Stimulated activated CD8-positive, alpha-beta memory T cell treated with anti-CD3 and anti-CD28 coated beads, Interleukin-12 subunit alpha, Interleukin-12 subunit beta, amount 100 ng/mL, for 24 hours (primary cell): ENCODE data around the gene HYOU1.
A peak's percentile ranks its signal among the peaks of the same experiment; 100 is the strongest.
"Not testable (repeated sequence)": the region's sequence is repeated elsewhere in the genome, so short reads cannot be mapped to it uniquely, and the experiment has no call there.

ENCODE experiments used
- DNase-seq: peaks from one replicate; pipeline ENCODE4 v3.0.0-alpha.2; 2020; ENCODE audit errors: extremely low read depth

Gene HYOU1

DNA sequence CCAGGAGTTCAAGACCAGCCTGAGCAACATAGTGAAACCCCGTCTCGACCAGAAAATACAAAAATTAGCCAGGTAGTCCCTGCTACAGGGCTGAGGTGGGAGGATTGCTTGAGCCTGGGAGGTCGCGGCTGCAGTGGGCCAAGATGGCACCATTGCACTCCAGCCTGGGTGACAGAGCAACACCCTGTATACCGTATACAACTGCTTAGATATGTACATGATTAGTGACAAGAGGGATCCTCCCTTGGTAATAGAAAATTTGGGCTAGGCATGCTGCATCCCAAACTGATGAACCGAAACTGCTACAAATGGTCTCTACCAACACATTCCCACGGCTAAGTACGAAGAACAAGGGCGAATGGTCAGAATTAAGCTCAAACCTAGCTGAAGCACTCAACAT lies 14.1 kb downstream of the HYOU1 start:
- no peak for DNase-seq

DNA sequence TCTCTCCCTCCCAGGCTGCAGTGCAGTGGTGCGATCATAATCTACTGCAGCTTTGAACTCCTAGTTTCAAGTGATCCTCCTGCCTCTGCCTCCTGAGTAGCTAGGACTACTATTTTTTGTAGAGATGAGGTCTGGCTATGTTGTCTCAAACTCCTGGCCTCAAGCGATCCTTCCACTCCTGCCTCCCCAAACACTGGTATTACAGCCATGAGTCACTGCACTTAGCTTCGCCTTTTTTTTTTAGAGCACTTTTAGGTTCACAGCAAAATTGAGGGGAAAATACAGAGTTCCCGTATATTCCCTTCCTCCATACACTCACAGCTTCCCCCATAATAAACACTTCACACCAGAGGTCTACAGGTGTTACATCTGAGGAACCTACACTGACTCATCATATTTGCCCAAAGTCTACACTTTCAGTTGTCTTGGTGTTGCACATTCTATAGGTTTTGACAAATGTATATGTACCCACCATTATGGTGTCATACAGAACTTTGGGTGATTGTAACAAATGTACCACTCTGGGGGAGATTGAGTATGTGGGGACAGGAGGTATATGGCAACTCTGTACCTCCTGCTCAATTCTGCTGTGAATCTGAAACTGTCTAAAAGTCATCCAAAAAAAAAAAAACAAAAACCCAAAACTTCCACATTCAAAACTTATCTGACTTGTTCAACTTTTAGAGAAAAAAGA lies 15.0 kb downstream of the HYOU1 start:
- DNase-seq, result no peak

DNA sequence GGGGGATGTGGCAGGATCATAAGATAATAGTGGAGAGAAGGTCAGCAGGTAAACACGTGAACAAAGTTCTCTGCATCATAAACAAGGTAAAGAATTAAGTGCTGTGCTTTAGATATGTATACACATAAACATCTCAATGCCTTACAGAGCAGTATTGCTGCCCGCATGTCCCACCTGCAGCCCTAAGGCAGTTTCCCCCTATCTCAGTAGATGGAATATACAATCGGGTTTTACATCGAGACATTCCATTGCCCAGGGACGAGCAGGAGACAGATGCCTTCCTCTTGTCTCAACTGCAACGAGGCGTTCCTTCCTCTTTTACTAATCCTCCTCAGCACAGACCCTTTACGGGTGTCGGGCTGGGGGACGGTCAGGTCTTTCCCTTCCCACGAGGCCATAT lies 17.5 kb downstream of the HYOU1 start:
- not testable (repeated sequence) for DNase-seq

DNA sequence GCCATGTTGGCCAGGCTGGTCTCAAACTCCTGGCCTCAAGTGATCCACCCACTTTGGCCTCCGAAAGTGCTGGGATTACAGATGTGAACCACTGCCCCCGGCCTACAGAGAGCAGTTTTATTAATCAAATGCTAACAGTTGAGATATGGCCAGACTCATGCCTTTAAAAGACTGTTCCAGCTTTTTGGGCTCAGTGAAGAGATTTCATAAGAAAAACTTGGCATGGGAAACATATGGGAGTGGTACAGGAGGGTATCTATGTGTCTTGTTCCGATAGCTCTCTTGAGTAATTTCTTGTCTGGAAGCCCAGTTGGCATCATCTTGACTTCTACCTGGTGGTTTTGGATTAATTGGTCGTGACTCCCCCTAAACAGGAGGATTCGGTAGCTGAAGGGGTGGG lies 18.1 kb downstream of the HYOU1 start:
- DNase-seq, result no peak

DNA sequence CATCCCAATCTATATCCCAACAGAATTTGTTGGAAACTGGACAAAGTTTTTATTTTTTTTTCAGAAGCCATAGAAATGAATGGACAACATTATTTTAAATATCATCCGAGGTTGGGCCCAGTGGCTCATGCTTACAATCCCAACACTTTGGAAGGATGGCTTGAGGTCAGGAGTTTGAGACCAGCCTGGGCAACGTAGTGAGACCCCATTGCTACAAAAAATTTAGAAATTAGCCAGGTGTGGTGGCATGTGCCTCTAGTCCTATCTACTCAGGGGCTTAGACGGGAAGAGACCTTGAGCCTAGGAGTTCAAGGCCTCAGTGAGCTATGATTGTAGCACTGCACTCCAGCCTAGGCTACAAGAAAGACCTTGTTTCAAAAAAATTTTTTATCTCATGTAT lies 22.2 kb downstream of the HYOU1 start:
- DNase-seq, result no peak

DNA sequence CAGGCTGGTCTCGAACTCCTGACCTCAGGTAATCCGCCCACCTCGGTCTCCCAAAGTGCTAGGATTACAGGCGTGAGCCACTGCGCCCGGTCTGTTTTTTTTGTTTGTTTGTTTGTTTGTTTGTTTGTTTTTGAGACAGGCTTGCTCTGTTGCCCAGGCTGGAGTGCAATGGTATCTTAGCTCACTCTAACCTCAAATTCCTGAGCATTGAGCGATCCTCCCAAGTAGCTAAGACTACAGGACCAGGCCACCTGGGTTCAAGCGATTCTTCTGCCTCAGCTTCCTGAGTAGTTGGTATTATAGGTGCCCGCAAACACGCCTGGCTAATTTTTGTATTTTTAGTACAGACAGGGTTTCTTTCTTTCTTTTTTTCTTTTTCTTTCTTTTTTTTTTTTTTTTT lies 23.6 kb downstream of the HYOU1 start:
- DNase-seq, result not testable (repeated sequence)

DNA sequence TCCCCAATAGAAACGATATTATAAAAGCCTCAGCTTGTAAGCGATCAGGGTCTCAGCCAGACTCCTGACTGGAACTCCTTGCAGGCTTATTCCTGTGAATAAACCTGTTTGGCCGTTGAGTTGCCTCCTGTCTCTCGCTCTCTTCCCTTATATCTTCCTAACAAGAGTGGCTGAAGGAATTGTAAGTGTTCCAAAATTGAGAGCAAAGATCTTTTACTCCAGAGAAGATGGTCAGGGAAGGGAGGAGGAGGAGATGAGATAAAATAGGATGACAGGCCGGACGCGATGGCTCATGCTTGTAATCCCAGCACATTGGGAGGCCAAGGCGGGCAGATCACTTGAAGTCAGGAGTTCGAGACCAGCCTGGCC lies 25.1 kb downstream of the HYOU1 start:
- no peak for DNase-seq

DNA sequence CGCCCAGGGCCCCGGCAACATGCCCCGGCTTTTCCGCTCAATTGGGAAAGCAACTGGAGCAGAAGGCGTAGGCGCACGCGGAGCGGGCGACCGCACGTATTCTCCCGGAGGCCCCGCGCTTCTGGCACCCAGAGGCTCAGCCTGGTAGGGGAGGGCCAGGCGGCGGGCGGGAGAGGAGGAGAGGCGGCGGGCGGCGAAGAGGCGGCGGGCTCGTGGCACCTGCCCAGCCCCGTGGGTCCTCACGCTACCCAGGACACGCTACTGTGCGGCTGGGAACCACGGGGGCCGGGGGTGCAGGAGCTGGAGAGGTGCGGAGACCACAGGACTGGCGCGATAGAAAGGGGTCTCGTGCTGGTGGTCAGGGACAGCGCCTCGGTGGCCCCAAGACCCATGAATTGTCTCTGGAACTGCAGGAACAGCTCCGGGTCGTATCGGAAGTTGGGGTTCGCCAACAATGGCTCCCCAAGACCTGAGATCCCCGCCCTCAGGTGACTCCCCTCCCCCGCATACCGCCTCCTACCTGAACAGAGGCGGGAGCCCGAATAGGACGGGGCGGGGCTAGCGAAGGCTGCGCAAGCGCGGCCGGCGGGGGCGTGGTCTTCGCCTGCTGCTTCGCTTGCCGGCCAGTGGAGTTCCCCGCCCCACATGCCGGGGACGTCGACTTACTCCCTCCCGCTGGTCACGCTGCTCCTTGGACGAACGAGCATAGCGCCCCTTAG lies 26.5 kb downstream of the HYOU1 start, which contains the start of gene SLC37A4:
TSS of gene SLC37A4 (minus strand) at position 549 of the 719 bp plus-strand sequence.
- peak; percentile 98 for DNase-seq

DNA sequence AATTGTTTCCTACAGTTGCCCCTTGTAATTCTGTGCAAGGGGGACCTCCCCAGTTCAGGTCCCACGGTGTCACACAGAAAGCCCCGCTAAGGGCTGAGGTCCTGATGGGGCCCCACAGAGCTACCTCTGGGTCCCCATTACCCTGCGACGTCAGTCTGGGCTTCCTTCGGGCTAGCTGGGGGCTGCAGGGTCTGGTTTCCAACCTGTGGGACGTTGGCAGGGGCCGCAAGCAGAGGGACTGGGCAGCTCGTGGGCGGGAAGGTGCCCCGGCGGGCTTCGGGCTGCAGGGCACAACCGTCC lies 27.0 kb downstream of the HYOU1 start:
- DNase-seq, result no peak

DNA sequence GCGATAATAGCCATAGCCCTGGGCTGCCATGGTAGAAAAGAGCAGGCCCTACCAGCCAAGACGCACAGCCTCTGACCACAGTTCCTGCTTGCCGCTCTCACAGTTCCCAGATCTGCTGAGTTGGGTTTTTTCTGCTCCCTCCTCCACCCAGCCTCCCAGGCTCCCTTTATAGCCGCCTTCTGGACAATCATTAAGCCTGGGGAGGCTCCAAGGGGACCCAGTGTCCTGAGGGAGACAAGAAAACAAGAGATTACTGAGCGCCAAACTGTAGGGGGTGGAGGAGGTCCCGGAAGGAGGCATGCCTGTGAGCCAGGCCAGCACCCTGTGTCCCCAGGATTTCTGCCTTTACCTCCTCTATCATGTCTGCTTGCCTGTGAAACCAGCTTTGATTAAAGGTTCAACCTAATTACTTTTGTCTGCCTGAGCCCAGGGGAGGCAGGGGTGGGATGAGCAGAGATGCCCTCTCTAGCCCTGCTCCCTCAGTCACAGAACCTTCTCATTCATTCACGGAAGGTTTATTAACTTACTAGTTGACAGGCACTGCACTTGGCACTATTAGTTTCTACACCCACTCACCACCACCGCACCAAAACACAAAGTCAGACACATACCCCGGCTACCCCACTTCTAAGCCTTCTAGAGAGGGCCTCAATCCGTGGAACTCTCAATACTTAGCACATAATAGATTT lies 27.5 kb downstream of the HYOU1 start:
- DNase-seq, result no peak

DNA sequence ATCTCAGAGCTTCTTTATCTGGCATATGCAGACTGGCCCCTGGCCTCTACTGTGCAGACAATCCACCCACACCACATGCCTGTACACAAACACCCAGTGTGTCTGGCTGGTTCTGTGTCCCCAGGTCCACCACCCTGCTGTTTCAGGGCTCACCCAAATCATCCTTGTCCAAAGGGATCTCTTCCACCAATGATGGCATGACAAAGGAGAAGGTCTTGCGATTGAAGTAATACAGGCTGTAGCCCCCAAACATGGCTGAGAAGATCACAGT lies 28.0 kb downstream of the HYOU1 start:
- no peak for DNase-seq

DNA sequence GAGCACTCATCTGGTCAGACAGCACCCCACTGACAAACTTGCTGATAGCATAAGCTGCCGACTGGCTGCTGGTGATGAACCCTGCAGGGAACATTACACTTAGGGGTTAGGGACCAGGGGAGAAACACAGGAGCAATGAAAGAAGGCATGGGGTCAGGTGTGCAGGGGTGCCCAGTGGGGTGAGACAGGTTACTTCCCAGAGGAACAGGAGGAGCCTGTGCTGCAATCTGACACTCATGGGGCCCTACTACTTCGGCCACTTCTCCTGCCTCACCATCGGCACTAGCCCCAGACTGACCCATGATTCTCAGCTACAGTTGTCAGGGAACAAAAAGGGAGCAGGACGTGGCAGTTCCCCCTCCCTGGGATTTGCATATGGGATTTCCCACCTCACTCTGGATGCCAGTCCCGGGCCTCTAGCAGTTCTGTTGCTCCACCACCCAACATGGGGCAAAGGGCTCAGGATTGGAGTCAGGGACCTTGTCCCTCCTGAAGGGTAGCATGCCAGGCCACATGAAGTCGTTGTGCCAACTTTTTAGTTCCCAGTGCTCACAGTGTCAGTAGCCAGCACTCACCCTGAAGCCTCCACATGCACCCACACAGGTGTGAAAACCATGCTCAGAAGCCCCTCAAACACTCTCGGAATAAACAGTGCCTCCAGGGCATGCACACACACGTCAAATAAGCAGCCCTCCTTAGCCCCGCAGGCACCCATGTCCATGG lies 28.5 kb downstream of the HYOU1 start:
- DNase-seq, result no peak

DNA sequence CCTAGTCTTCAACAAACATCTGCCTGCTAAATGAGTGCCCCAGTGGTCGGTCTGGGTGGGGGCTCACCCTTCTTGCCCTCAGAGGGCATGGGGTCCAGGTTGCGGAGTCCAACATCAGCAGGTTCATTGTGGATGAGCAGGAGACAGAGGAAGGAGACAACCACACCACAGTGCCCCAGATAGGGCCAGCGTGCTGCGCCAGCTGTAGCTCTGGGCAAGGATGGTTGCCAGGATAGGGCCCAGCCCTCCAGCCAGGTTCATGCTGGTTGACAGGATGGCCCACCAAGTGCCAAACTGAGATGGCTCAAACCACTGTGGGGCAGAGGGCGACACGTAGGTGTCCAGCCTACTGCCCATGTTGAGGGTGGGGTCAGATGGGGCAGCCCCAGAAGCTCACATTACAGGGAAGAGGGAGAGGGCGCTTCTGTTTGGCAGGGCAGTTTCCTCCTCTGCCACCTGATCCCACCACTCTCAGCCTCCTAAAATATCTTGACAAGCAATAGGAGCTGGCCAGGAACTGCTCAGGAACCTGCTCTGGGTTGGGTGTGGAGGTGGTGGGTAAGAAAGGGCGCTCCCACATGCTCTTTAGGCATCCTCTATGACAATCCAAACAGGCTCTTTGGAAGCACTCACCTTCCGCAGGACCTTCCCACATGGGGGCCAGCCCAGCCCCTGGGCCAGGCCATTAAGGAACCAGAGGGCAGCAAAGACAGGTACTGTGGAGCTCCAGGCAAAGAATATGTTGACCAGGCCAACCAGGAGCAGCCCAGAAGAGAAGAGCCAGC lies 29.3 kb downstream of the HYOU1 start:
- DNase-seq, result no peak

DNA sequence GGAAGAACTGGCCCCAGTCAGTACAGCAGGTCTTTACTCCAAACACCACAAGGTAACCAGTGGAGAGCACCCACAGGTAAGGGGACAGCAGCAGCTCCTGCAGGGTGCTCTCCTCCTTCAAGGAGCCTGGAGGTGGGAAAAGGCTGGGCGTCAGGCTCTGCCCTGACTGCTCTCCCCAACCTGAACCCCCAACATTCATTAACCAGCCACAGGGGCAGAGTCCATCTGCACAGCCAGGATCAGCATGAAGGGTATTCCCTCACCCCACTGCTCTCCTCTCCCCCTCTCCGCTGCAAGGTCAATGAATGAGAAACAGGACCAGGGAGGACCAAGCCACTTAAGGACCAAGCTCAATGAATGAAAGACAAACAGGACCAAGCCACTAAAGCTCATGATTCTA lies 30.0 kb downstream of the HYOU1 start:
- no peak for DNase-seq

DNA sequence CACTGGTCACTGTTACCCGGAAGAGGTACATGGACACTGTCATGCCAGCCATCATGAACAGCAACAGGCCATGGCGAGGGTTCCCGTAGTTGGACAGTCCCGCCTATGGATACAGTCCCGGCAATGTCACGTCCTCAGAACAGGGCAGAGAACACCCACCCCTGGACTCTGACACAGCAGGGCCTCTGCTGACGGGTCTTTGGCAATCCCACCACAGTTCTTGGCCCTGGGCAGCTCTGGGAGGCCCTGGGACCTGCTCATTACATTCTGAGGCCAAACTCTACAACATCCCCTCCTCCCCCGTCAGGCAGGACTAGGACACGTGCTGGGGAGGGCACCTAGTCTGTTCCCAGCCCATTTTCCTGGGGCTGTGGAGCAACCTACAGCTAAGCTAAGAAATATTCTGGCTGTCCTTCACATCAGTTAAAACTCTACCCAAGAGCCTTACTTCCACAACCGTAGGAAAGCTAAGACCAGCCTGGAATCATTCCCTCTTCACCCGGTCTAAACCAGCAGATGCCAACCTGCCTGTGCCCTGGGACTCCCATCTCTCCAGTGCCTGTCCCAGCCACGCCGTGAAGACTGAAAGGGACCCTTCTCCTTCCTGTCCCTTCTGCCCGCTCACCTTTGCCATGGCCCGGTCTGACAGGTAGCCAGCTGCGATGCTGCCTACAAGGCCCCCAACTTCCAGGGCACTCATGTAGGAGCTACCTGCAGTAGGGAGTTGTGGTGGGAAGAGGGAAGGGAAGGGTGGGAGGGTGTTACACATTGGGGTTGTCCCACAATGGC lies 30.8 kb downstream of the HYOU1 start:
- DNase-seq, result no peak

DNA sequence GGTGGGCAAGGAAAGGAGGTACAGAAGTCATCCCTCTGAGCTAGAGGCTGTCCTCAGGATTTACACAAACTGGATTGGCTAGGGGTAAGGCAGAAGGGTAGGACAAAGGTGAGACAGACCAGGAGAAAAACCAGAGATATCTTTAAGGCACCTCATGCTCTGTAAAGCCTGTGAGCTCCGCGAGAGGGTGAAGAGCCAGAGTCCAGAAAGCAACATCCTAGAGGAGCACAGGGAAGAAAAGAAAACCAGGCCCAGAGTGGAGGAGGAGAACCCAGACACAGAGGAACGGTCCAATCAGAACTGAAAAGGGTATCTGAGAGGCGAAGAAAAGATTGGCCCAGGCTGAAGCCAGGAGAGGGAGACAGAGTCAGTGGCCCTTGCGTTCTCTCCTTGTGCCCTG lies 31.5 kb downstream of the HYOU1 start:
- no peak for DNase-seq

DNA sequence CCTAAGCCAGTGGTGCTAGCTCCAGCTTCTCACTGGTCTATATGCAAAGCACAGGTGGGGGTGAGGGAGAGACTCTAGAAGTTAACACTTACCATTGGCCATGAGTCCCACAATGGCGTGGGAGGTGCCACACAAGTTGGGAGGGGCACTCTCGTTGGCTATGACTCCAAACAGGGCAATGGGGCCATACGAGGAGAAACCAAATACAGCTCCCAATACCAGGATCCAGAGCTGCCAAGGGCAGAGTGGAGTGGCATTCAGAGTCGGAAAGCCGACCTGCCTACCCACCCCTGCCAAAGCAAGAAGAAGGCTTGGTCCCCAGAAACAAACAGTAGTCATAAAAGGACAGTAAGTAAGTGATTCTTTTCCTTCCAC lies 31.9 kb downstream of the HYOU1 start:
- DNase-seq, result no peak

DNA sequence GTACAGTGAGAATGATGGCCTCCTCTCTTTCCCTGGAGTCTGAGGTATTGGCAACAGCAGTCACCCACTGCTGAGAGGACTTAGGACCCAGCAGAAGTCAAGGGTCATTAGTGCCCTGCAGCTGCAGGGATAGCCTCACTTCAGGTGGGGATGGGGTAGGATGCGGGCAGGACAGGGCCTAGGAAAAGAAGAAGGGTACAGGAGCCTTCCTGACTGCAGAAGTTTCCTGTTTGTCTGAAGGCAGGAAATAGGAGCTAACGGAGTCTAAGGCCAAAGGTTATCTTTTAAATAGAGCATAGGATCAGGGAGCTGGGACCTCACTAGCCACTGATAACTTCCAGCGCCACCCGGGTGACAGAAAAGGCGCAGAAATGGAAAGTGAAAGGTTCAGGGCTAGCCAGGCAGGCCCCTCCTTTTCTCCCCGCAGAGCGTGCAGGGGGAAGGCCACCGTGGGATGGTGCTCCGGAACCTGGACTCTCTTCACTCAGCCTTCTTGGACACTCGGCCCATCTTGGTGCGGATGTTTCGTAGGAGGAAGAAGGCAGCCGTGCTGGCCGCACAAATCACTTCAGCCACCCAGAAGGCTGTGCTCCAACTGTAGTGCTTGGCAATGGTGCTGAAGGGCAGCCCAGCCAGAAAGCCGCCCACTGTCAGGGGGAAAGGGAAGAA lies 32.4 kb downstream of the HYOU1 start:
- no peak for DNase-seq

DNA sequence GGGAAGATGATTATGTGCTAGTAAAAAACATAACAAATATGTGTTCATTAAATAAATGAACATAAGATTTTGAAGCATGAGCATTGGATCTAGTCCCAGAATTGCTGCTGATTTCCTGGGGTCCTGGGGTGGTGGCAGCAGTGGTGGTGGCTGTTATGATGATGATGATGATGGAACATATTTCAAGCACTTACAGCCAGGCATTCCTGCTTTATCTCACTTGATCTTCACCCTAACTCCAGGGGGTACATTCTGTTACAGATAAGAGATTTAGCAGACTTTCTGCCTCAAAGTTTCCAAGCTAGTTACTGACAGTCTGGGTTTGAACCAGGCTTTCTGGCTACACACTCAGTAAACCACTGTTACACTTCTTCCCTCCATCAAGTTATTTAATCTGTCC lies 33.3 kb downstream of the HYOU1 start:
- DNase-seq, result no peak

DNA sequence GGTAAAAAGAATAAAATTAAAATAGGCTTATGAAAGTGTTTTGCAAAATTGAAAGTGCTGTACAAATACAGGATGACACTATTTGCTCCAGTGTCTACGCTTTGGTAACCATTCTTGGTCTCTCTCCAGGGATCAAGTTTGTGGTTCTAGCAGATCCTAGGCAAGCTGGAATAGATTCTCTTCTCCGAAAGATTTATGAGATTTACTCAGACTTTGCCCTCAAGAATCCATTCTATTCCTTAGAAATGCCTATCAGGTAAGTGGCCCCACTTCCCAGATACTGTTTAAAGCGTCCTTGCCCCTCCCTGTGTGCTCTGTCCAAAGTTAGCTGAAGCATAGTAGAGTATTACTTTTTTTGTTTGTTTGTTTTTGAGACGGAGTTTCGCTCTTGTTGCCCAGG lies 35.4 kb downstream of the HYOU1 start:
- no peak for DNase-seq

DNA sequence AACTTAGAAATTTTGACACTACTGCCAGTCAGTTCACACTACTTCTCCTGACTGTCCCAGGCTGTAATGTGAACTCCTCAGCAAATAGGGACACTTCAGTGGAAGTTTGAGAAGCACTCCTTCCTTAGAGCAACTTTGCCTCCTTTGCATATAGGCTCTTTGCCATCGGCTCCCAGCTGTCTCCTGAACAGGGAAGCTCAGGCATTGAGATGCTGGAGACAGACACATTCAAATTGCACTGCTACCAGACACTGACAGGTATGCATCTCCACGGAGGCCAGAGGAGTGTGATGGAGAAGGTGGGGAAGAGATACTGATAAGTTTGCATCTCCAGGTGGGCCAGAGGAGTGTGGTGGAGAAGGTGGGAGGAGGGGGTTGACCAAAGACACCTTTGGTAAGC lies 37.0 kb downstream of the HYOU1 start:
- no peak for DNase-seq
